Kidney (tissue), 14 donors: ENCODE measurements around the gene ORMDL2. TPM values are rescaled to one million over a fixed set of nuclear protein-coding genes. Genes with fewer than 3 reads are reported as not detected.

ENCODE experiments used
- DNase-seq, 5 donors: peaks; one replicate each; pipeline ENCODE4 v3.0.0-alpha.2; 2013 to 2020
- FAIRE-seq: peaks from 2 replicates; lab custom pipeline; 2012; peaks lifted over from hg19 to GRCh38; lab: Jason Lieb, UNC
- H3K27ac ChIP-seq, 2 donors: one replicate each; pipeline ENCODE4 v1.7.0; 2013; ENCODE audit warnings: low read depth in 2 of 2, low read length in 2 of 2, inconsistent platforms in 1 of 2
- H3K27me3 ChIP-seq: one replicate; pipeline ENCODE4 v1.7.1; 2013; ENCODE audit warnings: low read length, inconsistent platforms; ENCODE audit not compliant: control insufficient read depth, insufficient read depth
- H3K36me3 ChIP-seq, 3 donors: one replicate each; pipeline versions ENCODE4 v1.7.0 to v1.7.1; 2013; ENCODE audit warnings: low read length in 3 of 3, control low read depth in 1 of 3, inconsistent platforms in 1 of 3; ENCODE audit not compliant: insufficient read depth in 3 of 3, control insufficient read depth in 2 of 3
- H3K4me1 ChIP-seq, 3 donors: one replicate each; pipeline versions ENCODE4 v1.7.0 to v1.7.1; 2013; ENCODE audit warnings: low read length in 3 of 3, inconsistent platforms in 1 of 3, low read depth in 1 of 3; ENCODE audit not compliant: control insufficient read depth in 2 of 3, insufficient read depth in 2 of 3
- H3K4me3 ChIP-seq, 3 donors: one replicate each; pipeline versions ENCODE4 v1.7.0 to v1.8.1; 2013; ENCODE audit warnings: low read length in 3 of 3, control low read depth in 1 of 3, inconsistent platforms in 1 of 3
- H3K9ac ChIP-seq, 3 donors: one replicate each; pipeline versions ENCODE4 v1.7.0 to v1.7.1; 2013; ENCODE audit warnings: low read length in 3 of 3, control low read depth in 1 of 3, inconsistent platforms in 1 of 3
- H3K9me3 ChIP-seq, 3 donors: one replicate each; pipeline versions ENCODE4 v1.7.0 to v1.7.1; 2013; ENCODE audit warnings: low read length in 3 of 3, control low read depth in 1 of 3, inconsistent platforms in 1 of 3; ENCODE audit not compliant: control insufficient read depth in 2 of 3, insufficient read depth in 1 of 3
- CTCF ChIP-seq: IDR thresholded peaks from 3 replicates; pipeline ENCODE4 v1.5.1; 2012; ENCODE audit warnings: mild to moderate bottlenecking, moderate library complexity, borderline replicate concordance; ENCODE audit not compliant: insufficient read depth; ENCODE audit errors: extremely low read depth
- intact Hi-C: fragments of 100-400 bp; cut with DNase I; formaldehyde crosslinking; loops from one replicate; pipeline ENCODE4 v1.11.1; 2022
- polyA plus RNA-seq: library from polyadenylated mRNA; stranded (reverse); fragments of 350-450 nt; fragmentation: Illumina TruSeq; extraction: RNeasy Lipid Tissue Mini Kit (QIAGEN cat#74804); gene quantifications from one replicate; pipeline ENCODE4 v1.2.3, GENCODE V29; 2014; ENCODE audit warnings: low read depth, low replicate concordance; ENCODE audit not compliant: insufficient read depth
- total RNA-seq: library from RNA; stranded (reverse); fragmentation: NEBNext Ultra II Directional; extraction: Animal tissue kit (Norgen Biotek cat#: 25700); gene quantifications from one replicate; pipeline ENCODE4 v1.2.1, GENCODE V29; 2021
- donor health status: control.
- donor health status: control.
- donor health status: control.
- donor health status: control.
- donor health status: control.
- donor health status: DM: yes; HTN: yes; CAD: no.
- donor health status: Normal renal cell carcinoma (clear cell type).

Gene ORMDL2
- total and polyA plus RNA-seq, 2 donors from 2014 or later = 51.2 to 75.9 TPM

- DNase-seq = no peak
- no peak for FAIRE-seq
- no peaks in the 10 kb centered on the region for H3K36me3 ChIP-seq
- no peak for TF ChIP-seq CTCF
- no peaks in the 10 kb centered on the region for H3K9me3 ChIP-seq
- no peak overlapping the region for H3K9ac ChIP-seq
- H3K4me1 ChIP-seq = peaks cover 0 to 6% (median 0%) of the 10 kb centered on the region in 3 donors
- H3K27me3 ChIP-seq = no peaks in the 10 kb centered on the region
- intact Hi-C loops = no loop called here
- no peak overlapping the region for H3K27ac ChIP-seq
- no peak overlapping the region for H3K4me3 ChIP-seq
Measured at GRCh38 chr12:55849616-55850343, 31.9 kb downstream of the ORMDL2 start.

- no peak for FAIRE-seq
- TF ChIP-seq CTCF = no peak
- Histone ChIP-seq H3K4me1 (peaks cover 0 to 6% (median 0%) of the 10 kb centered on the region in 3 donors), H3K27ac (no peak overlapping the region), H3K4me3 (no peak overlapping the region), H3K27me3 (no peaks in the 10 kb centered on the region), H3K36me3 (no peaks in the 10 kb centered on the region), H3K9me3 (no peaks in the 10 kb centered on the region), H3K9ac (no peak overlapping the region)
- DNase-seq = no peak
- intact Hi-C loops = no loop called here
Measured at GRCh38 chr12:55850401-55850800, 32.6 kb downstream of the ORMDL2 start.

- no peak overlapping the region for H3K4me3 ChIP-seq
- intact Hi-C loops = no loop called here
- TF ChIP-seq CTCF = no peak
- H3K27ac ChIP-seq = no peak overlapping the region
- no peaks in the 10 kb centered on the region for H3K27me3 ChIP-seq
- FAIRE-seq (no peak), DNase-seq (no peak)
- peaks cover 0 to 6% (median 0%) of the 10 kb centered on the region in 3 donors for H3K4me1 ChIP-seq
- no peaks in the 10 kb centered on the region for H3K9me3 ChIP-seq
- no peak overlapping the region for H3K9ac ChIP-seq
- no peaks in the 10 kb centered on the region for H3K36me3 ChIP-seq
Measured at GRCh38 chr12:55850893-55851292, 33.1 kb downstream of the ORMDL2 start.

- H3K27ac ChIP-seq = no peak overlapping the region
- no peaks in the 10 kb centered on the region for H3K9me3 ChIP-seq
- no peak overlapping the region for H3K4me3 ChIP-seq
- DNase-seq (no peak), FAIRE-seq (no peak)
- intact Hi-C loops = no loop called here
- H3K36me3 ChIP-seq = no peaks in the 10 kb centered on the region
- H3K4me1 ChIP-seq = peaks cover 0 to 3% (median 0%) of the 10 kb centered on the region in 3 donors
- TF ChIP-seq CTCF = no peak
- no peak overlapping the region for H3K9ac ChIP-seq
- no peaks in the 10 kb centered on the region for H3K27me3 ChIP-seq
Measured at GRCh38 chr12:55852740-55853139, 34.9 kb downstream of the ORMDL2 start.
